A549 (cell line): Measurements from ENCODE around the gene FAM227B. TPM values are rescaled to one million over a fixed set of nuclear protein-coding genes. Genes with fewer than 3 reads are reported as not detected.

Source experiments
- ATAC-seq, 2 experiments: fragments of 200-7000 bp in 1 of 2; fragments of >200 bp in 1 of 2; cut with Nextera tagmentation in 1 of 2; cut with Tn5 transposase in 1 of 2; 3 replicates each; pipeline versions ENCODE4 v1.8.0 to v1.9.1; 2018 to 2020; ENCODE audit warnings: mild to moderate bottlenecking in 1 of 2, moderate library complexity in 1 of 2
- CTCF ChIA-PET: fragments of 300-600 bp; sonication (Branson Sonifier 250); formaldehyde crosslinking; extraction: SDS; loops from one replicate; lab custom pipeline; 2021; ENCODE audit warnings: antibody characterized with exemption, inconsistent platforms; lab: Yijun Ruan, JAX
- POLR2A ChIA-PET: fragments of 350-600 bp; formaldehyde crosslinking; extraction: SDS; loops from one replicate; lab custom pipeline; 2021; ENCODE audit warnings: antibody characterized with exemption, inconsistent platforms; lab: Yijun Ruan, JAX
- DNase-seq, 2 experiments: peaks; one replicate each; pipeline versions ENCODE4 v3.0.0 to v3.0.0-alpha.2; 2011 to 2016; ENCODE audit warnings: low read depth in 1 of 2, low spot score in 1 of 2
- FAIRE-seq: peaks from 2 replicates; lab custom pipeline; 2011; peaks lifted over from hg19 to GRCh38; lab: Jason Lieb, UNC
- H3K27ac ChIP-seq, 2 experiments: fragments of >200 bp; sonication (Bioruptor Twin); formaldehyde crosslinking; 3 replicates each; pipeline ENCODE4 v1.5.1; 2016 to 2017
- H3K4me1 ChIP-seq: fragments of >200 bp; sonication (Bioruptor Twin); formaldehyde crosslinking; 3 replicates; pipeline ENCODE4 v1.6.1; 2016
- H3K4me2 ChIP-seq: fragments of >200 bp; sonication (Bioruptor Twin); formaldehyde crosslinking; 3 replicates; pipeline ENCODE4 v1.6.1; 2016
- H3K4me3 ChIP-seq: fragments of >200 bp; sonication (Bioruptor Twin); formaldehyde crosslinking; 3 replicates; pipeline ENCODE4 v1.5.1; 2016
- H3K9me3 ChIP-seq: fragments of >200 bp; sonication (Bioruptor Twin); formaldehyde crosslinking; 3 replicates; pipeline ENCODE4 v1.6.1; 2016
- ATOH8 ChIP-seq: fragments of 250-450 bp; sonication (Bioruptor Pico); IDR thresholded peaks from 2 replicates; pipeline ENCODE4 v1.5.0; 2020; ENCODE audit warnings: low read depth, mild to moderate bottlenecking, moderate library complexity
- BHLHE40 ChIP-seq: IDR thresholded peaks from 2 replicates; pipeline ENCODE4 v1.6.1; 2012; ENCODE audit warnings: low read depth, low read length, inconsistent platforms
- CHD2 ChIP-seq: fragments of 150-350 bp; IDR thresholded peaks from 2 replicates; pipeline ENCODE4 v1.6.1; 2014; ENCODE audit warnings: low read length; ENCODE audit not compliant: partially characterized antibody
- CHD4 ChIP-seq: fragments of 200-600 bp; sonication (generic); IDR thresholded peaks from 2 replicates; pipeline ENCODE4 v1.6.1; 2016; ENCODE audit warnings: antibody characterized with exemption, mild to moderate bottlenecking, borderline replicate concordance
- E2F6 ChIP-seq: IDR thresholded peaks from 2 replicates; pipeline ENCODE4 v1.6.1; 2012; ENCODE audit warnings: low read depth, borderline replicate concordance
- EHF ChIP-seq: fragments of 250-450 bp; sonication (Bioruptor Pico); IDR thresholded peaks from 2 replicates; pipeline ENCODE4 v1.5.0; 2020; ENCODE audit warnings: mild to moderate bottlenecking
- ELK1 ChIP-seq: fragments of 150-350 bp; IDR thresholded peaks from 2 replicates; pipeline ENCODE4 v1.6.1; 2014; ENCODE audit warnings: low read depth, mild to moderate bottlenecking, low read length
- FOSL2 ChIP-seq, 2 experiments: fragments of 450-650 bp in 1 of 2; fragments of >200 bp in 1 of 2; sonication (Bioruptor Twin) in 1 of 2; formaldehyde crosslinking; IDR thresholded peaks; 2 replicates each; pipeline versions ENCODE4 v1.5.0 to v1.6.1; 2016 to 2020; ENCODE audit warnings: mild to moderate bottlenecking in 1 of 2, moderate library complexity in 1 of 2
- GATA3 ChIP-seq: IDR thresholded peaks from 2 replicates; pipeline ENCODE4 v1.6.1; 2012; ENCODE audit warnings: borderline replicate concordance
- HDAC2 ChIP-seq: fragments of 200-600 bp; sonication (generic); IDR thresholded peaks from 2 replicates; pipeline ENCODE4 v1.6.1; 2016
- HEYL ChIP-seq: fragments of 250-450 bp; sonication (Bioruptor Pico); IDR thresholded peaks from 2 replicates; pipeline ENCODE4 v1.8.0; 2021; ENCODE audit warnings: mild to moderate bottlenecking, moderate library complexity
- HOXA7 ChIP-seq: fragments of 250-450 bp; sonication (Bioruptor Pico); IDR thresholded peaks from 2 replicates; pipeline ENCODE4 v1.5.0; 2020; ENCODE audit warnings: mild to moderate bottlenecking, moderate library complexity
- HOXB13 ChIP-seq: fragments of 250-450 bp; sonication (Bioruptor Pico); IDR thresholded peaks from 2 replicates; pipeline ENCODE4 v1.5.0; 2020; ENCODE audit warnings: low read depth, mild to moderate bottlenecking, moderate library complexity
- JUNB ChIP-seq: fragments of >200 bp; sonication (Bioruptor Twin); formaldehyde crosslinking; IDR thresholded peaks from 2 replicates; pipeline ENCODE4 v1.6.1; 2016
- KDM1A ChIP-seq: fragments of 200-600 bp; sonication (generic); IDR thresholded peaks from 2 replicates; pipeline ENCODE4 v1.6.1; 2016; ENCODE audit warnings: low read depth, mild to moderate bottlenecking
- KDM5A ChIP-seq: fragments of 200-600 bp; sonication (generic); IDR thresholded peaks from 2 replicates; pipeline ENCODE4 v1.6.1; 2016; ENCODE audit warnings: antibody characterized with exemption, mild to moderate bottlenecking
- MAX ChIP-seq: IDR thresholded peaks from 2 replicates; pipeline ENCODE4 v1.6.1; 2012
- MAZ ChIP-seq: fragments of 150-350 bp; IDR thresholded peaks from 2 replicates; pipeline ENCODE4 v1.6.1; 2014; ENCODE audit warnings: antibody characterized with exemption, low read depth, low read length, borderline replicate concordance
- MYC ChIP-seq: IDR thresholded peaks from 2 replicates; pipeline ENCODE4 v1.6.1; 2012; ENCODE audit warnings: mild to moderate bottlenecking, inconsistent platforms, low read length, improper control_type of control experiment, borderline replicate concordance
- NFE2L2 ChIP-seq: fragments of 150-350 bp; conservative IDR thresholded peaks from 2 replicates; pipeline ENCODE4 v1.6.1; 2014; ENCODE audit warnings: low read length
- NR3C1 ChIP-seq: fragments of >200 bp; sonication (Bioruptor Twin); formaldehyde crosslinking; IDR thresholded peaks from 3 replicates; pipeline ENCODE4 v1.6.1; 2017
- PBX3 ChIP-seq: IDR thresholded peaks from 2 replicates; pipeline ENCODE4 v1.6.1; 2012
- PHF8 ChIP-seq: fragments of 200-600 bp; sonication (generic); IDR thresholded peaks from 2 replicates; pipeline ENCODE4 v1.6.1; 2016; ENCODE audit warnings: low read depth, mild to moderate bottlenecking, antibody characterized with exemption, moderate library complexity, borderline replicate concordance
- POLR2A ChIP-seq: IDR thresholded peaks from 2 replicates; pipeline ENCODE4 v1.6.1; 2012; ENCODE audit warnings: mild to moderate bottlenecking, low read length
- RARB ChIP-seq: fragments of 250-450 bp; sonication (Bioruptor Pico); IDR thresholded peaks from 2 replicates; pipeline ENCODE4 v1.8.0; 2021; ENCODE audit warnings: mild to moderate bottlenecking, moderate library complexity
- REST ChIP-seq: fragments of 200-600 bp; sonication (generic); IDR thresholded peaks from 2 replicates; pipeline ENCODE4 v1.6.1; 2016; ENCODE audit warnings: antibody characterized with exemption, mild to moderate bottlenecking, moderate library complexity
- RFX5 ChIP-seq: fragments of 450-650 bp; IDR thresholded peaks from 2 replicates; pipeline ENCODE4 v1.7.1; 2014; ENCODE audit warnings: antibody characterized with exemption, mild to moderate bottlenecking, moderate library complexity
- SMC3 ChIP-seq: fragments of >200 bp; sonication (Bioruptor Twin); formaldehyde crosslinking; IDR thresholded peaks from 3 replicates; pipeline ENCODE4 v1.6.1; 2018; ENCODE audit warnings: inconsistent platforms
- SREBF2 ChIP-seq: fragments of 450-650 bp; IDR thresholded peaks from 2 replicates; pipeline ENCODE4 v1.6.1; 2014; ENCODE audit warnings: mild to moderate bottlenecking, moderate library complexity
- TFCP2L1 ChIP-seq: fragments of 250-450 bp; sonication (Bioruptor Pico); IDR thresholded peaks from 2 replicates; pipeline ENCODE4 v1.5.0; 2021; ENCODE audit warnings: mild to moderate bottlenecking
- ZC3H11A ChIP-seq: fragments of 450-650 bp; IDR thresholded peaks from 2 replicates; pipeline ENCODE4 v1.6.1; 2014; ENCODE audit warnings: antibody characterized with exemption, mild to moderate bottlenecking
- ZSCAN20 ChIP-seq: fragments of 250-450 bp; sonication (Bioruptor Pico); IDR thresholded peaks from 2 replicates; pipeline ENCODE4 v1.8.0; 2022; ENCODE audit warnings: mild to moderate bottlenecking, moderate library complexity
- WGBS: methylation state at CpG from one replicate; pipeline ENCODE4 v1.1.6; 2017; ENCODE audit errors: missing lambda C conversion rate; 5-methylcytosine and 5-hydroxymethylcytosine counted together
- polyA plus RNA-seq, 4 experiments: library from polyadenylated mRNA; depleted of rRNA in 3 of 4; stranded (reverse); fragments of >200 nt; fragmentation: RNase III in 1 of 4; extraction: RNeasy Plus Mini Kit Qiagen cat#74134 plus additional on column Dnase treatment in 1 of 4; gene quantifications; 2 replicates in 3 of 4; 3 replicates in 1 of 4; pipeline ENCODE4 v1.2.3, GENCODE V29; 2011 to 2017

The FAM227B gene
- polyA plus RNA-seq, 2 of the 4 experiments (the other 2 are of a cell fraction): 1.9 to 3.7 TPM

- ATAC-seq (no peak), FAIRE-seq (no peak), DNase-seq (no peak)
- CTCF ChIA-PET: no interaction called here
- Histone ChIP-seq H3K4me1 (no peaks in the 10 kb centered on the region), H3K27ac (no peak overlapping the region), H3K9me3 (no peaks in the 10 kb centered on the region), H3K4me3 (no peak overlapping the region), H3K4me2 (no peak overlapping the region)
- TF ChIP-seq NR3C1 (no peak), GATA3 (no peak), POLR2A (no peak), TFCP2L1 (no peak), RFX5 (no peak), RARB (CRISPR knock-in tag) (no peak), ZC3H11A (no peak), MAZ (no peak), CHD4 (no peak), PHF8 (no peak), FOSL2 (IDR thresholded peaks at IDR 0.05) (no peak), FOSL2 (CRISPR knock-in tag; IDR thresholded peaks at IDR 0.05) (no peak), KDM5A (no peak), E2F6 (no peak), HOXA7 (no peak), KDM1A (no peak), ZSCAN20 (CRISPR knock-in tag) (no peak)
- POLR2A ChIA-PET: no interaction called here
- 86% methylated on average over 1 of the region's 1 CpG for WGBS
Observed at GRCh38 chr15:49466119-49466518, 154.5 kb downstream of the FAM227B start.

- CTCF ChIA-PET: no interaction called here
Observed at GRCh38 chr15:49464522-49464921, 156.1 kb downstream of the FAM227B start.

More at GRCh38 chr15:49464522-49464921, 156.1 kb downstream of the FAM227B start:
- no peak for FAIRE-seq
- no peak for DNase-seq
- H3K9me3 ChIP-seq: no peaks in the 10 kb centered on the region
- TF ChIP-seq ATOH8 (CRISPR knock-in tag): no peak
- no peak for TF ChIP-seq EHF (CRISPR knock-in tag)
- no peak for TF ChIP-seq BHLHE40
- no peak for TF ChIP-seq HDAC2
- TF ChIP-seq JUNB: no peak
- TF ChIP-seq HEYL (CRISPR knock-in tag): no peak
- TF ChIP-seq SREBF2: no peak
- no peak for TF ChIP-seq MYC
- no peak for TF ChIP-seq ZSCAN20 (CRISPR knock-in tag)
- TF ChIP-seq MAZ: no peak
- no peak for TF ChIP-seq PBX3
- no peak for TF ChIP-seq KDM1A
- TF ChIP-seq MAX: no peak
- TF ChIP-seq ELK1: no peak
- TF ChIP-seq CHD2: no peak
- no peak for TF ChIP-seq REST
- TF ChIP-seq RFX5: no peak
- no peak for TF ChIP-seq HOXB13 (CRISPR knock-in tag)
- no peak for TF ChIP-seq SMC3
- no peak for TF ChIP-seq NFE2L2
- no peak overlapping the region for H3K4me3 ChIP-seq
- H3K4me2 ChIP-seq: no peak overlapping the region
- POLR2A ChIA-PET: no interaction called here
- no peak overlapping the region for H3K27ac ChIP-seq
- WGBS: 71% methylated on average over 3 of the region's 3 CpGs
- no peaks in the 10 kb centered on the region for H3K4me1 ChIP-seq
- ATAC-seq: no peak
